GM18873 (cell line): Measurements from ENCODE around the gene OR2AJ1.

ENCODE experiments used
- ATAC-seq: cut with Tn5 transposase; IDR thresholded peaks from one replicate; pipeline ENCODE4 v1.9.1; 2021; ENCODE audit warnings: mild to moderate bottlenecking, moderate library complexity, moderate number of reproducible peaks; ENCODE audit not compliant: unreplicated experiment, low FRiP score

Gene OR2AJ1

DNA sequence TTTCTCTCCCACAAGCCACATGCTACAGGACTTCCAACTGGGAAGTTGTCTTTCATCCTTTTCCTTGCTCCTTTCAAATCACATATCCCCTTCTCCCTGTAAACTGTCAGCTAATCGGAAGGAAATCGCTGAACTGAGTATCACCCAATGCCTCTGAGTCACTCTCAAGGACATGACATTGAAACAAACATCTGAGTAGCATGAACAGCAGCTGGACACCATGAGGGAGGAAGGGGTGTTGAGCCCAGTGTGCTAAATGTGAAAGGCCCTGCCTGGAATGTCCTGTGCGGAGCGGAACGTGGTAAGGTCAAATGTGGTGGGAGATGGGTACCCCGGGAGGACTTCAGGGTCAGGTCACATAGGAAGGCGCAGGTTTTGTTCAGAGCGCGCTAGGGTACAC, at the start of gene OR2AJ1:
Gene OR2AJ1, plus strand, starts transcription at position 22 of the 400 bp plus-strand sequence. CDS start 8,880 bp downstream, outside the sequence.
- ATAC-seq: no peak

GRCh38 chr1:247883346-247883745, 41.3 kb upstream of the OR2AJ1 start:
- ATAC-seq: no peak

GRCh38 chr1:247884797-247885413, 39.8 kb upstream of the OR2AJ1 start:
- no peak for ATAC-seq

GRCh38 chr1:247895163-247895637, 29.5 kb upstream of the OR2AJ1 start, which contains the start of gene OR2W3:
Gene OR2W3, plus strand, starts transcription at chr1:247895587. Its CDS starts 0 bp downstream, at chr1:247895587.
- no peak for ATAC-seq

DNA sequence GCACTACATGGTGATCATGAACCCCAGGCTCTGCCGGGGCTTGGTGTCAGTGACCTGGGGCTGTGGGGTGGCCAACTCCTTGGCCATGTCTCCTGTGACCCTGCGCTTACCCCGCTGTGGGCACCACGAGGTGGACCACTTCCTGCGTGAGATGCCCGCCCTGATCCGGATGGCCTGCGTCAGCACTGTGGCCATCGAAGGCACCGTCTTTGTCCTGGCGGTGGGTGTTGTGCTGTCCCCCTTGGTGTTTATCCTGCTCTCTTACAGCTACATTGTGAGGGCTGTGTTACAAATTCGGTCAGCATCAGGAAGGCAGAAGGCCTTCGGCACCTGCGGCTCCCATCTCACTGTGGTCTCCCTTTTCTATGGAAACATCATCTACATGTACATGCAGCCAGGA, 28.7 kb upstream of the OR2AJ1 start:
- no peak for ATAC-seq

GRCh38 chr1:247904122-247904521, 20.6 kb upstream of the OR2AJ1 start:
- ATAC-seq: no peak

GRCh38 chr1:247905181-247905580, 19.5 kb upstream of the OR2AJ1 start:
- ATAC-seq: no peak

GRCh38 chr1:247905910-247906503, 18.7 kb upstream of the OR2AJ1 start:
- no peak for ATAC-seq

DNA sequence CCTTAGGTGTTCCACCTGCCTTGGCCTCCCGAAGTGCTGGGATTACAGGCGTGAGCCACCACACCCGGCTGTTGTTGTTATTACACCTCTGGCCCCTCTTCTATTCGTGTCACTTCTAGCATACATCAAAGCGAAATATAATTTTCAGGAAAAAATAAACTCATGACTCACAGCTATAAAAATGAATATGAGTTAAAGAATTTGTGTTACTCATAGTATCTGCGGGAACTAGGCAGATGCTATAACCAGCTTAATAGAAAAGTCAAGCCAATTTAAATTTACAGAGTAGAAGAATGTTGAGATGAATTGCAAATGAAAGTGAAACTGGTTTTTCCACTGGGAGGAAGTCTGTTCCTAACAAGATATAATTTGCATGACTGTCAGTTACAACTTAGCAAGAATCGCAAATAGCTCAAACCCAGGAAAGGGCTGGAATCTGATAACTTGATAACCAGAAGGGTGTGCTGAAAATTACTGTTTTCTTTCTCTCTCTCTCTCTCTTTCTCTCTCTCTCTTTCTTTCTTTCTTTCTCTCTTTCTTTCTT, 18.1 kb upstream of the OR2AJ1 start:
- ATAC-seq: no peak

GRCh38 chr1:247908766-247909165, 15.9 kb upstream of the OR2AJ1 start:
- ATAC-seq: no peak

- no peak for ATAC-seq
Measured at GRCh38 chr1:247913786-247914185, 10.9 kb upstream of the OR2AJ1 start.

DNA sequence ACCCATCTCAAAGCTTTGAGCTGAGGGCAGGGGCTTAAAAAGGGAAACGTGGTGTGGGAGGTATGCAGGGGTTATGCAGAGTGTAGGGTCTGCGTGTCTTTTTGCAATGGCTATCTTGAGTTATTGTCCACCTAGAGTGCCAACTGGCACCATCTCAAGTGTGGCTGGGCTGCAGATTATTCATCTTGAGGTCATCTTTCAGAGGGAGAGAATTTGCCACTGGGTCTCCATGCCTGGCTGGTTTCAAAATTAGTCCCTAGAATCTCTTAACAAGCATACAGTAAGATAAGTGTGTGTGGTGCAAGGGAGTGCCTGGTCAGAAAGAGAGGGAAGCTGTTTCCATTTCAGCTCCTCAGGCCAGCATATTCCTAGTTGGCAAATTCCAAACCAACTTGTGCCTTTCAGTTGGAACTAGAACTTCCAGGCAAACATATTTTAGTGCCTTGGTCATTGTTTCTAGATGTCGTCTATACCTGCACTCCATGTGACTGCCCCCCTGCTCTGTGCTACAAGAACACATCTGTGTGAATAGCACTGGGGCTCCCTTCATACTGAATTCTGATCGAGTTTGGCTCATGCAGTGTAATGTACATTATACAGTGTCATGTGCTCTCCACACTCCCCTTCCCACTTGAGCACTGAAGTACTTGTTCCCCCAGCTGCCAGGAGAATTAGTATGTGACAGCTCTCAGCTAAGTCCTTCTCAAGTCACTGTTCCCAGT, 9.6 kb upstream of the OR2AJ1 start:
- ATAC-seq: no peak

GRCh38 chr1:247919952-247920351, 4.7 kb upstream of the OR2AJ1 start, which contains the start of gene OR2T8:
Gene OR2T8, plus strand, starts transcription at chr1:247920252. Its CDS starts 766 bp downstream, at chr1:247921018.
- no peak for ATAC-seq

DNA sequence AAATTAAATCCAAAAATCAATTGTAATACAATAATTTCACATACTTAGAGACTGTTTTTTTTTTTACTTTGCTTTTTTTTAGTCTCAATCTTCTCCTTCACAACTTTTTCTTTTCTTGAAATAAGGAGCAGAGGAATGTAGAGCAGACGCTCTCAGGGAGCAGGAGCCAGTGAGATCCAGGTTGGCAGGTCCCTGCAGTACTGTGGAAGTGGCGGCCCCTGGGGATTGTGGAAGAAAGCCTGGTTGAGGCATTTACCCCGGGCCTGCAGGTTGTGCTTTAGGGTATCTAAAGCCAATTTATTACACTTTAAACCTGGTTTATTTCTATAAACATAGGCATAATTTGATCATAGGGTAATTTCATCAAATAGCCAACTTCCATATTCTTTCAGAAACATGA, 748 bp upstream of the OR2AJ1 start:
- no peak for ATAC-seq

DNA sequence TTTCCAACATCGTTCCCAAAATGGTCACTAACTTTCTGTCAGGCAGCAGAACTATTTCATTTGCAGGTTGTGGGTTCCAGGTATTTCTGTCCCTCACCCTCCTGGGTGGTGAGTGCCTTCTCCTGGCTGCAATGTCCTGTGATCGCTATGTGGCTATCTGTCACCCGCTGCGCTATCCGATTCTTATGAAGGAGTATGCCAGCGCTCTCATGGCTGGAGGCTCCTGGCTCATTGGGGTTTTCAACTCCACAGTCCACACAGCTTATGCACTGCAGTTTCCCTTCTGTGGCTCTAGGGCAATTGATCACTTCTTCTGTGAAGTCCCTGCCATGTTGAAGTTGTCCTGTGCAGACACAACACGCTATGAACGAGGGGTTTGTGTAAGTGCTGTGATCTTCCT, 9.3 kb downstream of the OR2AJ1 start:
- ATAC-seq: no peak

DNA sequence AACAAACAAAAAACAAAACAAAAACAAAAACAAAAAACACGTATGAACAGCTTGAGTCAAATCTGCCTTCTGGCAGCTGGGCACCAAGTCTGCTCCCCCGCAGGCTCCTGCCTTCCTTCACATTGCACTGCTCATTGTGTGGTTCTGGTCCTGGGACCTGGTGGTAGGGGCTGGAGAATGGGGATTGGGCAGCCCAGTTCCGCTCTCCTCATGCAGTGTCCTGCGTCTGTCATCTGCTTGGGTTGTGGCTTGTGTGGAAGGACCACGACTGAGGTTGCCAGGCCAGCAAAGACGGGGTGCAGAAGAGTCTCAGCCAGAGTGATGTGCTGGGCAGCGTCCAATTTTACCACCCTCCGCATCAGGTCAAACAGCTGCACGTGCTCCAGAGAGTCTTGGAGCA, 11.1 kb downstream of the OR2AJ1 start:
- no peak for ATAC-seq

- ATAC-seq: no peak
Measured at GRCh38 chr1:247936415-247936814, 11.7 kb downstream of the OR2AJ1 start.

DNA sequence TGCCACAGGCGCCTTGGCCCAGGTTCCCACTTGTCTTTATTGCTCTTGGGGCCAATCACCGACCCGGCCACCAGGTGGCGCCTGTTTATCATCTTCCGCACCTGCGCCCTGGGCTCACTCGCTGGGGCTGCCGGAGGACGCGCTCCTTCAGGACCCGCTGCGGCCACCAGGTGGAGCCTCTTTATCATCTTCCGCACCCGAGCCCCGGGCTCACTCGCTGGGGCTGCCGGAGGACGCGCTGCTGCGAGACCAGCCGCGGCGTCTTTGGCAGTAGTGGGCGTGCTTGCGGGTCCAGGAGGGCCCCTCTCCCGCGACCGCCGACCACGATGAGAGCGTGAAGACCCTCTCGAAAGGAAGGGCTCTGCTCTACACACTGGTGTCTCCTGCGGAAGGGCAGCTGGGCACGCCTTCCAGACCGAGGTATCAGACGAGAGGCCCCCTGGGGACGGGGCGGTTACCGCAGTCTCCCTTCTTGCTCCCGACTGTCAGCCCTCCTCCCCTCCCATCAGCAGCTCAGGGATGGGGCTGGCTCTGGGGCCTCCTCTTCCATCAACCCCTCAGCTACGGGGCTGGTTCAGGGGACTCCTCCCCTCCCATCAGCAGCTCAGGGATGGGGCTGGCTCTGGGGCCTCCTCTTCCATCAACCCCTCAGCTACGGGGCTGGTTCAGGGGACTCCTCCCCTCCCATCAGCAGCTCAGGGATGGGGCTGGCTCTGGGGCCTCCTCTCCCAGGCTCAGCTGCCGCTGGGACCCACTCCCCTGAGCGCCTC, 12.5 kb downstream of the OR2AJ1 start:
- ATAC-seq: peak; percentile 99

GRCh38 chr1:247942624-247943023, 17.9 kb downstream of the OR2AJ1 start:
- ATAC-seq: no peak

DNA sequence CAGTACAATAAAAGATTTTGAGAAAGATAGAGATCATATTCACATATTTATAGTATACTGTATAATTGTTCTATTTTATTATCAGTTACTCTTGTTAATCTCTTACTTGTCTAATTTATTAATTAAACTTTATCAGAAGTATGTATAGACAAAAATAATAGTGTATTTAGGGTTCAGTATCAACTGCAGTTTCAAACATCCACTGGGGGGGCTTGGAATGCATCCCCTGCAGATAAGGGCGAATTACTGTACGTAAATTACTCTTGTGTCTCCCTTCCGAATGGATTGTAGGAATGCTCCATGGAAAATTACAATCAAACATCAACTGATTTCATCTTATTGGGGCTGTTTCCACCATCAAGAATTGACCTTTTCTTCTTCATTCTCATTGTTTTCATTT, 23.9 kb downstream of the OR2AJ1 start, which contains the start of gene OR2L8:
Gene OR2L8, plus strand, starts transcription at position 301 of the 400 bp plus-strand sequence. Its CDS starts 0 bp downstream, at position 301.
- no peak for ATAC-seq
